ENCODE data around the gene PEX14.

DNA sequence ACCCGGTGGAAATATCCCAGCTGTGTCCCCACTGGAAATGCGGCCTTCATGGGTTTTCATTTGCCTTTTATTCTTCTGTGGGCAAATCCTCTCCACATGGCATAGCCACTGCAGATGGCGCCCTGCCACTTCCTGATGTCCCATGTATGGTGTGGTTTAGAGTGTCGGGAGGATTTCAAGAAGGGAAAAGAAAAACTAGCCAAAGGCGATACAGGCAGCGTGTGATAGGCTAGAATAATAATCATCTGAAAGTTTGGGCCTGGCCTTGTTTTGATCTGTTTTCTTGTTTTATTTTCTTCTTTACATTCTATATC lies 123.6 kb downstream of the PEX14 start:
- TF ChIP-seq POLR2A (IDR thresholded peaks at IDR 0.05), result no peak
- TF ChIP-seq, protein P1, sequence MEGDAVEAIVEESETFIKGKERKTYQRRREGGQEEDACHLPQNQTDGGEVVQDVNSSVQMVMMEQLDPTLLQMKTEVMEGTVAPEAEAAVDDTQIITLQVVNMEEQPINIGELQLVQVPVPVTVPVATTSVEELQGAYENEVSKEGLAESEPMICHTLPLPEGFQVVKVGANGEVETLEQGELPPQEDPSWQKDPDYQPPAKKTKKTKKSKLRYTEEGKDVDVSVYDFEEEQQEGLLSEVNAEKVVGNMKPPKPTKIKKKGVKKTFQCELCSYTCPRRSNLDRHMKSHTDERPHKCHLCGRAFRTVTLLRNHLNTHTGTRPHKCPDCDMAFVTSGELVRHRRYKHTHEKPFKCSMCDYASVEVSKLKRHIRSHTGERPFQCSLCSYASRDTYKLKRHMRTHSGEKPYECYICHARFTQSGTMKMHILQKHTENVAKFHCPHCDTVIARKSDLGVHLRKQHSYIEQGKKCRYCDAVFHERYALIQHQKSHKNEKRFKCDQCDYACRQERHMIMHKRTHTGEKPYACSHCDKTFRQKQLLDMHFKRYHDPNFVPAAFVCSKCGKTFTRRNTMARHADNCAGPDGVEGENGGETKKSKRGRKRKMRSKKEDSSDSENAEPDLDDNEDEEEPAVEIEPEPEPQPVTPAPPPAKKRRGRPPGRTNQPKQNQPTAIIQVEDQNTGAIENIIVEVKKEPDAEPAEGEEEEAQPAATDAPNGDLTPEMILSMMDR (IDR thresholded peaks at IDR 0.05), result no peak
